ENCODE results near the gene MAP3K13.
A peak's percentile ranks its signal among the peaks of the same experiment; 100 is the strongest.
"Not testable (repeated sequence)": the region's sequence is repeated elsewhere in the genome, so short reads cannot be mapped to it uniquely, and the experiment has no call there.

MAP3K13 gene

DNA sequence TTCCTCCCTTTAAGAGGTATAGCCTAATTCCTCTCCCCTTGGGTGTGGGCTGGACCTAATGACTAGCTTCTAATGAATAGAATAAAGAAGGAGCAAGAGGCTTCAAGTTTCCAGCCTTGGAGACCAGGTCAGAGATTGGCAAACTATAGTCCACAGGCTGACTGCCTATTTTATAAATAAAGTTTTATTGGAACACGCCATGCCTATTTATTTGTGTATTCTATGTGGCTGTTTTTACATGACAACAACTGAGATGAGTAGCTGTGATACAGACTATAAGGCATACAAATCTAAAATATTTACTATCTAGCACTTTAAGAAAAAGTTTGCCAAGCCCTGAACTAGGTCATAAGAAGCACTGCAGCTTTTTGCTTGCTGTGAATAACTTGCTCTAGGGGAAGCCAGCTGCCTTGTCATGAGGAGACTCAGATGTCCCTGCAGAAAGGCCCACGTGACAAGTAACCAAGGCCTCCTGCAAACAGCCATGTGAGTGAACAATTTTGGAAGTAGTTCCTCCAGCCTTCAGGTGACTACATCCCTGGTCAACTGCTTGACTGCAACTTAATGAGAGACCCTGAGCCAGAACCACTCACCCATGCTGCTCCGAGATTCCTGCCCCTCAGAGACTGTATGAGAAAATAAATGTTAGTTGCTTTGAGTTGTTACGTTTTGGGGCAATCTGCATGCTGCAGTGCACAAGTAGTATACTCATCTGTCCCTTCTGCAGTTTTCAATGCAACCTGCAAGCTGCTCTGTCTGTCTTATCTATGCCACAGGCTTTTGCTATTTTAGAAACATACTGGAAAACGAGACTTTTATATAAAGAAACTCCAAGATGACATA lies 21.1 kb upstream of the MAP3K13 start:
- DNase-seq: no peak

DNA sequence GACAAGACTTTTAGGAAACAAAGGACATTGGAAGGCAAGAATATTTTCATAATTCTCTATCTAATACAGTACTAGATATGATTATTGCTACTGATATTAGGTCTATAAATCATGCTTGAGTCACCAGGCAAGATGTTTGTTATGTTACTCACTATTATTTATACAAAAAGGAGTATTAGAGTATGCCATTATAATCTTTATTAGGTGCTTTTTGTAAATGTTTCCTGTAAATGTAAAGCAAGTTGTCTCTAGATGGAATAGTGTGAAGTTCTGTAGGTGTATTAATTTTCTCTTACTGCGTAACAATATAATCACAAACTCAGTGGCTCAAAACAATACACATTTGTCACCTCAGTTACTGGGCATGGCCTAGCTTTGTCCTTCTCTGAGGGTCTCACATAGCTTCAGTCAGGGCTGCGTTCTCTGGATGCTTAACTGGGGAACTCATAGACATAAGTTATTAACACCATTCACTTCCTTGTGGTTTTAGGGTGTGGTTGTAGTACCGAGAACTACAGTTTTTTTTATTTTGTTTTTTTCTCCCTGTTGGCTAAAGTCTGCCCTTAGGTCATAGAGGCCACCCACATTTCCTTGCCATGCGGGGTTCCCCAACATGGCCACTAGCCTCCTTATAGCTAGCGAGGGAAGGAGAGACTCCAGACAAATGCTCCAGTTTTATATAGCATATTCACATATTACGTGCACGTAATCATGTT lies 20.3 kb upstream of the MAP3K13 start:
- DNase-seq: peak; percentile 67 to 70 (median 68)

DNA sequence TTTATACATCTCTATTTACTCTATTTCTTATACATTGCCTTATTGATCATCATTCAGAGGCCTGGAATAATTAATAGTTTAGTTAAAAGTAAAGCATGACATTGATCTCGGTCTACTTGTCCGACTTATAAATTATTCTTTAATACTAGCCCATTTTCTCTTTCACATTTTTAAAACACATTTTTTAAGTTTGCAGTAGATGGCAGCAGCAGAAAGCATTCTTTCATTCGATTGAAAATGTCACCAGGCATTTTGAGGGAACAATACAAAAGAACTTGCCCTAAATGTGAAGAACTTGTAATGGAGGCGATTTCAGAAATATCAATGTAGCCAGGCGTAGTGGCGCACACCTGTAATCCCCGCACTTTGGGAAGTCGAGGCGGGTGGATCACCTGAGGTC lies 15.5 kb upstream of the MAP3K13 start:
- DNase-seq: no peak

DNA sequence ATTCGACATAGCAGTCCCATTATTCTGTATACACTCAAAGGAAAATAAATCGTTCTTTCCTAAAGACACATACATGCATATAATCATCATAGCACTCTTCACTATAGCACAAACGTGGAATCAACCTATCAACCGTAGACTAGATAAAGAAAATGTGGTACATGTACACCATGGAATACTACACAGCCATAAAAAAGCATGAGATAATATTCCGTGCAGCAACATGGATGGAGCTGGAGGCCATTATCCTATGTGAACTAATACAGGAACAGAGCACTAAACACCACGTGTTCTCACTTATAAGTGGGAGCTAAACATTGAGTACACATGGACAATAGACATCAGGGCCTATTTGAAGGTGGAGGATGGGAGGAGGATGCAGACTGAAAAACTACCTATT lies 12.1 kb upstream of the MAP3K13 start:
- no peak for DNase-seq

DNA sequence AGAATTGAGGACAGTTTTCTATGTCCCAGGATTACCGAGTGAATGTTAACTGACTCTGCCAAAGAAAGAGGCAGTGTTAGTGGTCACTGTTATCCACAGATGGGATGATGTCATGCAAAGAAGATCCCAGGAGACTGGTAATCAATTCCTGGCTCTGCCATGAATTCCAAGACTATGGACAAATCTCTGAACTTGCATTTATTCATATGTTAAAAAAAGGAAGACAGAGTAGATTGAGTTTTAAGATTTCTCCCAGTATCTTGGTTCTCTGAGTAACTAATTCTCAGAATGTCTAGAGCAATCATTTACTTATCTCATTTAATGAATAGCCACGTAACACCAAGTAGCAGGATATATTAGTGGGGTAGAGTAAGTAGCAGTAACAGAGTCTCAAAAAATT lies 11.5 kb upstream of the MAP3K13 start:
- no peak for DNase-seq

DNA sequence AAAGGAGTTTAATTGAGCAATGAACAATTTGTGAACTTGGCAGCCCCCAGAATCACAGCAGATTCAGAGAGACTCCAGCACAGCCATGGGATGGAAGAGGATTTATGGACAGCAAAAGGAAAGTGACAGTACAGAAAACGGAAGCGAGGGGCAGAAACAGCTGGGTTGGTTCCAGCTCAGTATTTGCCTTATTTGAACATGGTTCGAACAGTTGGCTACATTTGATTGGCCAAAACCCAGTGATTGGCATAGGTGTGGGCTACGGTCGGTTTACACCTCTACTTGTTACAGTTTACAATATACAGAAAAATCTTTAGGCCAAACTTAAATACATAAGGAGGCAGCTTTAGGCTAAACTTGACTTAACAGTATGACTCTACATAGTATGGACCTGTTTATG lies 9.7 kb upstream of the MAP3K13 start:
- DNase-seq: no peak

DNA sequence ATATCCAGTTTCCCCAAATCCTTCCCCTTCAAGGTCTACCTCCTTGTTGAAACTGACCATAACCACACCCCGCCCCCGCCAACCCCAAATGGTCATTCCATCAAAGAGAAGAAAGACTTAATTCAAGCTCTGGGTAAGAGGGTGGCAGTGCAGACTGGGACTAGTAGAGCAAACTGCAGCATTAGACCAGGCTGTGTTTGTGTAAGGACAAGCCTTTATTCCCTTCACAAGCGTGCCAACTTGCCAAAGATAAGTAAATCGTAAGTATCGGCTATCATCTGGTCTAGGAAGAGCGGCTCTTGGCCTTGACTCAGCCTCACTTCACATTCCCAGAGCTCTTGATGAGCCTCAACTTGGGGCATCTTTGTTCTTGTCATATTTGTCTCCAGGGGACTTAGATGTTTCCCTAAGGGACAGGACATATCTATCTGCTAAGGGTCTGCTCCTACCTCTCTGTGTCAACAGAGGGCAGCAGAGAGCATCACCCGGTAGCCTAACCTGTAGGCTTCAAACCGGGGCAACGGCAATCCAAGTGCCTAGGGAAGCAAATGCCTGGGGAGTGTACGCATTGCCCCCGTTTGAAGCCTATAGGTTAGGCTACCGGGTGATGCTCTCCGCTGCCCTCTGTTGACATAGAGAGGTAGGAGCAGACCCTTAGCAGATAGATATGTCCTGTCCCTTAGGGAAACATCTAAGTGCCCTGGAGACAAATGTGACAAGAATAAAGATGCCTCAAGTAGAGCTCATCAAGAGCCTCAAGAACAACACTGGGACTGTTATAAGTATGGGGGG lies 8.9 kb upstream of the MAP3K13 start:
- DNase-seq: peak; percentile 76 to 82 (median 81)

DNA sequence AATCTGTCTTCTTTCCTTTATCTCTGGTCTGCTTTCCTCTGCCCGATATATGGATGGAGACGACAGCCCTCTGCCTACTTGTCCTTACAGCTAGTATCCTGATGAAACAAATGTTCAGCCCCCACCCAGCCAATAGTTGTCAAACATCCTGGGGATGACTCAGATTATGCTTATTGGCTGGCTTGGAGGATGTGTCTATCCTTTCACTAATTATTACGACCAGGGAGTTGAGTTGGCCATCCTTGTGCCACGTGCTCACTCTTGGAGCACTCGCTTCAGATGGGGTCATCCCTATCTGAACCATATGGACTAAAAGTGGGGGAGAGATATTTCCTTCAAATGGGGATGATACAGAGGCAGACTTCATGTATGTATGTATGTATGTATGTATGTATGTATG lies 6.4 kb upstream of the MAP3K13 start:
- DNase-seq: no peak

DNA sequence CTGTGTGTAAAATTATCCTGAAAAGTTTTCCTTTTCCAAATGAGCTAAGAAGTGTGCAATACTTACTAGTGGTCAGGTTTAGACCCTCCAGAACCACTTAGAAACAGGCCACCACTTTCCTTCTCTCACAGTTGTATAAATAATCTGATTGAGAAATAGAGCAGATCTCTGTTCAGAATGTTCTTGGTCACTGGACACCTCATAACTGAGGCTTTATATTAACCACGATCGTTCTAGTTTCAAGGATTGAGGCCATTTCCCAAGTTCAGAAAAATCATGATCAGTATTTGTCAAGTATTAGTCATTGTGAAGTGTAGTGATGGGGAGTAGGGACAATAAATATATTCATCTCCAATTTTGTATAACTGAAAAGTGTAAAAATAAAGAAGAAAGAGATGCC lies 1.0 kb upstream of the MAP3K13 start:
- no peak for DNase-seq

DNA sequence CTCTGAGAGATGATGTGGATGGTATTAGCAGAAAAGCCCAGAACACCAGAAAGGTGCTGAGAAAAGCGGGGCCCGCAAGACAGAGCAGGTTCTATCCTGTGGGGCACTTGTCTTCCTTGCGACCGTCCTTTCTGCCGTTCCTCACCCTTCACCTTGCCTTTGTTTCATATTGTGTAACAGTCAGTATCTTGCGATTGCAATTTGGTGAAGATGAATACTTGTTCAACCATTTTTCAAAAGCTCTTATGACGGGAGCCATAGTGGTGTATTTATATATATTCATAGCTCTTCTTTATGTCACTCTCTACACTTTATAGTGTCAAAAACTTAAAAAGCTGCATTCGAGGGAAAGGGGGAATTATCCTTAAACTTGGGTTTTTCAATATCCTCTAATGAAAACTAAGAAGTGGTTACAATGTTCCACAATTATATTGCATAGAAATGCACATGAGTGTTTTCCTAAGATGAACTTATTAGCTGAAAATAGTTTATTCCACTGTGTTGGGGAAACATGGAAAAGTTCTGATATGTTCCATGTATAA lies 797 bp downstream of the MAP3K13 start:
- DNase-seq: no peak

DNA sequence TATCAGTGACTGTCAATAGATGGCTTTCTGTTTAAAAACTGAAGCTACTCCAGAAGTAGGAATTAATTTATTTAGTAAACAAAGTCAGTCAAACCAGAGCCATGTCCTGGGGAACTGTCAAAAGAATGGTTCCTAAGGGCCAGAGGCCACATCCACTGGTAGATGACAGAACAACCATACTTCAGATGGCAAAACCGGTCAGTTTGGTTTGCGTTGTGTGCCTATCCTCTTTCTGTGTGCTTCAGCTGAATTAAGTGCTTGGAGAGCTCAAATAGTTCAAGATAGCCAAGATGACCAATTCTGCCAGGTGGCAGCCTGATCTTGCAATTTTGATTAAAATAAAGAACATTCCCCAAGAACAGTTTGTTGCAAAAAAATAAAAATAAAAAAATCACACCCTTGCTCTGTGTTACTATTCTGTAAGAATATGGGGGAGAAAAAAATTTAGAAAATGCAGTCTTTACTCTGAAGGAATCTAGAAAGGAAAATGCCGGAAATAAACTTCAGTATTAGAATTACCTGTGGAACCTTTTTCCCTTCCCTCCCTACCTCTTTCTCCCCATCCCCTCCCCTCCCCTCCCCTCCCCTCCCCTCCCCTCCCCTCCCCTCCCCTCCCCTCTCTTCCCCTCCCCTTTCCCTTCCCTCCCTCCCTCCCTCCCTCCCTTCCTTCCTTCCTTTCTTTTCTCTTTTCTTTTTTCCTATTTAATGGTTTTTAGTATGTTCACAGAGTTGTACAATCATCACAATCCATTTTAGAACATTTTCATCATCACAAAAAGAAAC lies 2.5 kb downstream of the MAP3K13 start:
- no peak for DNase-seq

DNA sequence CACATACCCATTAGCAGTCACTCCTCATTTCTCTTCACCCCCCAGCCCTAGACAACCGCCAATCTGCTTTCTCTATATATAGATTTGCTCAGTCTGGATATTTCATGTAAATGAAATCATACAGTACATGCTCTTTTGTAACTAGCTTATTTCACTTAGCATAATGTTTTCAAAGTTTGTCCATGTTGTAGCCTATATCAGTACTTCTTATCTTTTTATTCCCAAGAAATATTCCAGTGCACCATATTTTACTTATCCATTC lies 3.1 kb downstream of the MAP3K13 start:
- no peak for DNase-seq

DNA sequence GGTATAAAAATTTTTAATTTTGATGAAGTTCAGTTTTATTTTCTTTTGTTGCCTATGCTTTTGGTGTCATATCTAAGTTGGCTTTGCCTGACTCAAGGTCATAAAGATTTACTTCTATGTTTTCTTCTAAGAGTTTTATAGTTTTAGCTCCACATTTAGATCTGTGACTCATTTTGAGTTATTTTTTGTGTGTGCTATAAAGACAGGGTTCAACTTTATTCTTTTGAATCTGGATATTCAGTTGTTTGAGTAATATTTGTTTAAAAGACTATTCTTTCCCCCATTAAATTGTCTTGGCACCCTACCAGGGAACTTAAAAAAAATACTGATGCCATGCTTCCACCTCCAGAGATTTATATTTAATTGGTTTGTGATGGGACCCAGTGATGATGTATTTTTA lies 4.0 kb downstream of the MAP3K13 start:
- no peak for DNase-seq

DNA sequence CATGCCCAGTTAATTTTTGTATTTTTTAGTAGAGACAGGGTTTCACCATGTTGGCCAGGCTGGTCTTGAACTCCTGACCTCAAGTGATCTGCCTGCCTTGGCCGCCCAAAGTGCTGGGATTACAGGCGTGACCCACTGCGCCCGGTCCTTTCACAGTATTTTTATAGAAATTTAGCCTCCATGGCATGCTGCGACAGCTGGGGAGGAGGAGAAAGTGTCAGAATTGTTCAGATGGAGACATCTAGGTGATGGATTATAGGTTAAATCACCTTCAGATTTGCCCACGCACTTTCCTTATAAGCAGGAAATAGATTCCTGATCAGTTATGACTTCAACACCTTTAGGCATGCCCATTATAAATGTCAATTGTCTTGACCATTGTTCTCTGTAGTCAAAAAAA lies 7.4 kb downstream of the MAP3K13 start:
- DNase-seq: not testable (repeated sequence)

DNA sequence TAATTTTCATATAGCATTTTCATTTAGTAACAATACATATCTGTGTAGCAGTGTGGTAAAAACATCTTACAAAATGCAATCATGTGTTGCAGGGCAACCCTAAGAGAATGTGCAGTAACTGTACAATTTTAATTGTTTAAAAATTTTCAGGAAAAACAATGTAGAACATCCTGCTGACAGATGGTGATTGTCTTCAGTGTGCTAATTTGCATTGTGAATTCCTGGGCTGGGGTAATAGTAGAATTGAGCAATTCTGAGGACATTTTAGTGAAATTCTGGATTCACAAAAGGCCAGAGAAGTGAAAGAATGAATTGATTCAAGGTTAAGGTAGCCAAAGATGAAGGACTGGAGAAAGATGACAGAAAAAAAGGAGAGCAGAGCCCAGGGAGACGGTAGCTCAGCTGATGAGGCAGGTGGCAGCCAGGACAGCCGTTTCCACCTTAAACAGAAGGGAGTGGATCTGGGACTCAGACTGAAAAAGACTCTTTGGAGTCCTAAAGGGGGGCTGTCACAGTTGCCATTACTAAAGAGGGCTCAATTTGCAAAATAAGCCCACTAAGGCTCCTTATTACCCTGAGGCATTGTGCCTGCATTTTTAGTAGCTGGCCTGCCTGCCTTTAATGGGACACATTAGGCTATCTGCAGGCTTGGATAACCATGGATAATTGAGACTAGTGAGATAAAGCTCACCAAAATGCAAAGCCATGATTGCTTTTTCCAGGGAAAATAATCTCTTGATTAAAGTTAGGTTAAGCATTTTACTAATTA lies 8.6 kb downstream of the MAP3K13 start:
- no peak for DNase-seq

DNA sequence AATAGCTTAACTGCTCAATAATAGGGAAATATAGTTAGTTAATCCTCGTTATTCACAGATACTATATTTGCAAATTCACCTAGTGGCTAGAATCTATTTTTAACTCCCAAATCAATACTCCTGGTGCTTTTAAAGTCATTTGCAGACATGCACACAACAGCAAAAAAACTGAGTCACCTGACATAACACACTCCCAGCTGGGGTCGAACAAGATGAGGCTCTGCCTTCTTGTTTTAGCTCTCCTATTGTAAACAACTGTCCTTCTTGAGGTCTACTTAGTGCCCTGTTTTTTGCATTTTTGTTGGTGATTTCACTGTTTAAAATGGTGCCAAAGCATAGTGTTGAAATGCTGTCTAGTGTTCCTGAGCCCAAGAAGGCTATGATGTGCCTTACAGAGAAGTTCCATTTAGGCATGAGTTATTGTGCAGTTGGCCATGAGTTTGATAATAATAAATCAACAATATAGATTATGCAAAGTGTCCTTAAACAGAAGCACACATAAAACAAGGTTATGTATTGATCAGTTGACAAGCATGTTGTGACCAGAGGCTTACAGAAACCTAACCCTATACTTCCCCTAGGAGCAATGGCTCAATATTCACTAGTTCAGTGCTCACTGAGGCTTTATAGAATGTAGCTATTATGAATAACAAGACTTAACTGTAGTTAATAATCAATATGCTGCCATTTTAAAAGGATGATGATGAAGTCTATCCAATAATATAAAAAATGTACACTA lies 18.6 kb downstream of the MAP3K13 start:
- DNase-seq: no peak

DNA sequence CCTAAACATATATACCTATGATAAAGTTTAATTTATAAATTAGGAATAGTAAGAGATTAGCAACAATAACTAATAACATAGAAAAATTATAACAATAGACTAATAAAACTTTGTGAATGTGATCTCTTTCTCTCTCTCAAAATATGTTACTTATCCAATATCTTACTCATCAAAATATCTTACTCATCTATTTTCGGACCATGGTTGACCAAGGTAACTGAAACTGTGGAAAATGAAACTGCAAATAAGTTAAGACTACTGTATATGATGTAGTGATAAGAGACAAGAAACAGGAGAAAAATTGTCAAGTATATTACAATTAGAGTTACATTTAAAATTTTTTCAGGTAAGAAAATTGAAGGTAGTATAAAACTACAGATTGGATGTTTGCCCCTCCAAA lies 19.2 kb downstream of the MAP3K13 start:
- no peak for DNase-seq

DNA sequence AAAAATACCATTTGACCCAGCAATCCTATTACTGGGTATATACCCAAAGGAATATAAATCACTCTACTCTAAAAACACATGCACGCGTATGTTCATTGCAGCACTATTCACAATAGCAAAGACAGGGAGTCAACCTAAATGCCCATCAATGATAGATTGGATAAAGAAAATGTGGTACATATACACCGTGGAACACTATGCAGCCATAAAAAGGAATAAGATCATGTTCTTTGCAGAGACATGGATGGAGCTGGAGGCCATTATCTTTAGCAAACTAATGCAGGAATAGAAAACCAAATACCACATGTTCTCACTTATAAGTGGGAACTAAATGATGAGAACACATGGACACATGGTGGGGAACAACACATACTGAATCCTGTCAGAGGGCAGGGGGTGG lies 23.6 kb downstream of the MAP3K13 start:
- DNase-seq: not testable (repeated sequence)

DNA sequence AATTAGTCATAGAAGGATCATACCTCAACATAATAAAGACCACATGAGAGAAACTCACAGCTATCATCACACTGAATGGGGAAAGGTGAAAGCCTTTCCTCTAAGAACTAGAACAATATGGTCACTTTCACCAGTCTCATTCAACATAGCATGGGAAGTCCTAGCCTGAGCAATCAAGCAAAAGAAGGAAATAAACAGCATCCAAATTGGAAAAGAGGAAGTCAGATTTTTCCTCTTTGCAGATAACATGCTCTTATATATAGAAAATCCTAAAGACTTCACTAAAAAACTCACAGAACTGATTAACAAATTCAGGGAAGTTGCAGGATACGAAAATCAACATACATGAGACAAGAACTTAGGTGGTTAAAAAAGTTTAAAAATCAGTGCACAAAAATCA lies 24.7 kb downstream of the MAP3K13 start:
- DNase-seq: peak; percentile 17 to 63 (median 56)

DNA sequence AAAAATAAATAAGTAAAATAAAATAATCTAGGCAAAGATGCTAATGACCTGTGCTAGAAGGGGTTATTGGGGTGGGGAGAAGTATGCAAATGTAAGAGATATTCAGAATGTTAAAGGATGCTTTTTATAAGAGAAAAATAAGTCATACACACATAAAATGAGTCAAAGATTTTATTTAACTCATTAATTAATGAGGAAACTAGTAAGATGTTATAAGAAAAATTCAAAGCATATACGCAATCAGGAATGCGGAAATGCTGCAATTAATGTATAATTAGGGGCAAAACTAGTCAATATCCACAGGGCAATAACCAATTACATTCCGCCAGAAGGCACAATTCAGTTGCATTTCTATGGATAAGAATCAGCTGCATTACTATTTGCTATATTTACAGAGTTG lies 30.1 kb downstream of the MAP3K13 start:
- no peak for DNase-seq

DNA sequence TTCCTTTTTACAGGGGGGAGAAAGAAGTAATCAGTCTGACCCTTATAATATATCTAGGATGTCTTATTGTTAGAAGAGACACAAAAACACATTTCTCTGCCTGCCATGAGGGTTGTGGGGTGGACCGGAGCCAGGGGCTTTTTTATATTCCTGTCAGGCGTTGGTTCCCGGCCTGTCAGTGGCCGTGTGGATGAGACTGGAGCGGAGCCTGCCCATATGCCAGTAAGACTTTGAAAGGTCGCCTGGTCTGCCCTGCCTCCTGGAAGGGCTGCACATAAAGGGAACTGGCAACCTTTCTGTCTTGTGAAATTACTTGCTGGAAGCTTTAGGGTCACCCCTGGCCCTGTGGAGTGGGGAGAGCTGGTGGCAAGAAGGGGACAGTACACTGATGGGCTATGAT lies 34.7 kb downstream of the MAP3K13 start:
- no peak for DNase-seq
